D721Med (cell line): ENCODE results near the gene DYNC1I1.

ENCODE experiments used
- DNase-seq: peaks from one replicate; pipeline ENCODE4 v3.0.0; 2011; ENCODE audit warnings: low spot score; ENCODE audit not compliant: insufficient read length
- FAIRE-seq: peaks from 2 replicates; lab custom pipeline; 2011; peaks lifted over from hg19 to GRCh38; lab: Jason Lieb, UNC
- CTCF ChIP-seq: IDR thresholded peaks from 2 replicates; pipeline ENCODE4 v1.5.1; 2012; ENCODE audit warnings: mild to moderate bottlenecking, control low read depth; ENCODE audit not compliant: insufficient read depth; ENCODE audit errors: missing control alignments

Gene DYNC1I1

GRCh38 chr7:95772771-95773581 is 622 bp downstream of the DYNC1I1 start:
- FAIRE-seq (peak; percentile 11), DNase-seq (peak; percentile 20)
- TF ChIP-seq CTCF = no peak

GRCh38 chr7:95776561-95777185 is 4.3 kb downstream of the DYNC1I1 start:
- no peak for TF ChIP-seq CTCF
- no peak for DNase-seq
- FAIRE-seq = no peak

GRCh38 chr7:95777269-95777668 is 4.9 kb downstream of the DYNC1I1 start:
- no peak for TF ChIP-seq CTCF
- peak; percentile 32 for FAIRE-seq
- DNase-seq = no peak

- FAIRE-seq (no peak), DNase-seq (no peak)
- TF ChIP-seq CTCF = no peak
Measured at GRCh38 chr7:95780665-95781064, 8.3 kb downstream of the DYNC1I1 start.

GRCh38 chr7:95781961-95782586 is 9.7 kb downstream of the DYNC1I1 start:
- DNase-seq = no peak
- TF ChIP-seq CTCF = no peak
- FAIRE-seq = no peak

- DNase-seq = no peak
- no peak for TF ChIP-seq CTCF
- no peak for FAIRE-seq
Measured at GRCh38 chr7:95784796-95785195, 12.4 kb downstream of the DYNC1I1 start.
